Regular cardiac myocyte (primary cell): ENCODE results near the gene PDHA1. TPM values are rescaled to one million over a fixed set of nuclear protein-coding genes. Genes with fewer than 3 reads are reported as not detected.

Source experiments
- total RNA-seq: library from RNA; depleted of rRNA; stranded (reverse); fragments of >200 nt; gene quantifications from 2 replicates; pipeline ENCODE4 v1.2.3, GENCODE V29; 2014

The PDHA1 gene
- total RNA-seq, result 45.7 and 54.3 TPM in 2 replicates

DNA sequence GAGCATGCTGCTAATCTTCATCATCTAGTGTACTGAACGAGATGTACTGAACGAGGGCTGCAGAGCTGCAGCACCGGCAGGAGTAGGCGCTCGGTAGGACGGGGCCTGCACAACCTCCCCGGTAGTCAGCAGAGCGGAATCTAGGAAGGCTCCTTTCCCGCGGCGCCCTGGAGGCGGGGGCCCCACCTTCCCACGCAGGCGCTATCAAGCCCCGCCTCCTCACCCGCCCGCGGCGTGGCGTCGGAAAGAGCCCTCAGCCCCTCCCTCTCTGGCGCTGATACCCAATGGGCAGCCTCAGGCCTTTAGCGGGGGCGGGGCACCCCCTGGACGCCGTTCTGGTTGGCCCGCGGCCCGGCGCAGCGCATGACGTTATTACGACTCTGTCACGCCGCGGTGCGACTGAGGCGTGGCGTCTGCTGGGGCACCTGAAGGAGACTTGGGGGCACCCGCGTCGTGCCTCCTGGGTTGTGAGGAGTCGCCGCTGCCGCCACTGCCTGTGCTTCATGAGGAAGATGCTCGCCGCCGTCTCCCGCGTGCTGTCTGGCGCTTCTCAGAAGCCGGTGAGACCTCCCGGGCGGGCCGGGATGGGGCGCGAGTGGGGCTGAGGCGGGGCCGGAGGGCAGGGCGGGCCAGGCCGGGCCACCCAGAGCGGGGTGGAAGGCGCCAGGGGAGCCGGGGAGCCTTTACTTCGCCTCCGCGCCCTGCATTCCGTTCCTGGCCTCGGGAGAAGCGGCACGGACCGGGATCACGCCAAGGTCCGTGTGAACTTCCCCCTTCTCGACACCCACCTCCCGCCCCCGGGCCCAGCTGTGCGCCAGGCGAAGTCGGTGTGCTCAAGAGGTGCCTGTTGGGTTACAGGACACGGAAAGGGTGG lies at the start of gene PDHA1:
PDHA1 (plus strand) TSS at position 393 of the 874 bp plus-strand sequence; CDS start at position 504, 111 bp downstream.

Other genes starting within 250 kb of the PDHA1 start
- under 0.01 TPM in 1 of 2 replicates, not detected in the other for gene ADGRG2, start 221.5 kb upstream of the PDHA1 start, total RNA-seq
- not detected in 2 replicates for gene MAP3K15, start 171.6 kb downstream of the PDHA1 start, total RNA-seq